UCSD-AML1 (cell line): ENCODE data around the gene CABLES2.

Experiments
- DNase-seq: peaks from one replicate; lab custom pipeline; 2025; ENCODE audit not compliant: unreplicated experiment; lab: John Stamatoyannopoulos, UW

The CABLES2 gene

DNA sequence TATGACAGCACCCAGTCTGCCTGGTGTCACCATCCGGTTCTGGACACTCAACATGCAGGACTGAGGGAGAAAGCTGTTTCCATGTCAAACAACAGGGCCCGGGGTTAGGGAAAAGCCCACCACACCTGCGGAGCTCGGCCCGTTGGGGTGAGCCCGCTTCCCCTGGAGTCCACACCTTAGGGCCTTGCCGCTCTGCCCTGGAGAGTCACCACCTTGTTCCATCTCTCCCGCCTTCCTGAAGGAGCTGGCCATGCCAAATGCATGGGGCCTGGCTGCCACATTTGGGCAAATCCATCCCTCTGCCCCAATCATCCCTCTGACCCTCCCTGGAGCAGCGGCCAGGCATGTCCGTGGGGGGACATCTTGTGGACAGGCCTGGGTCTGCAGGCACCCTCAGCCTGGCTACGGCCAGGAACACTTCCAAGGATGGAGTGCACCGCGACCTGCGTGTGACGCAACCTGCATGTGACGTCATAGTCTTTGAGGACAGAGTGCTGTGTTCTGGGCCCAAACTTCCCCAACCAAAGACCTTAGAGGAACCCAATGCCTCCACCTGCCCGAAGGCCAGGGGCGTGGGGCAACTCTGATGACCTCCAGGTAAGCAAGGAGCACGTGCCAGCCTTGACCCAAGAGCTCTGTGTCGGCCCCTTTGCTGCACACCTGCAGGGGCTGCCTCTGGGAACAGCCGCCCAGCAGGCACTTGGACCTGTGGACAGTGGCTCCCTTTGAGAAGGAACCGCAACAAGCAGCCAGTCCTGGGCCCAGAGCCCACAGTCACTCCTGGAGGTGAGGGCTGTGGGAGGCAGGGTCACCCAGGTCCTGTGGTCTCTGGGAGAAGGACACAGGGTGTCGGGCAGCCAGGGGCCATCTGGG, 1.7 kb downstream of the CABLES2 start:
- peak; percentile 26 for DNase-seq

DNA sequence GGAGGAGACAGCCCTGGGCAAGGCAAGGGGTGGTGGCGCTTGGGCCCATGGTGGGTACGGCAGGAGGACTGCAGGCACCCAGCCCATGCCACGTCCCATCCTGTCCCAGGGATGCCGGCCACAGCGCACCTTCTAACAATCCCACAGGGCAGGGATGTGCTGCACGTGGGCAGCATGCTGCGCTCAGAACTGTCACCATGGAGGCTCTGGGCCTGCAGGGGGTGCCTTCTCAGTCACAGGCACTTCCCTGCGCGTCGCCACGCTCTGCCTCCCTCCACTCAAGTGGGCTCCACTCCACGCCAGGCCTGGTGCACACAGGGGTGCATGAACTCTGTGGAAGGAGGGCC, 2.4 kb downstream of the CABLES2 start:
- DNase-seq = no peak

DNA sequence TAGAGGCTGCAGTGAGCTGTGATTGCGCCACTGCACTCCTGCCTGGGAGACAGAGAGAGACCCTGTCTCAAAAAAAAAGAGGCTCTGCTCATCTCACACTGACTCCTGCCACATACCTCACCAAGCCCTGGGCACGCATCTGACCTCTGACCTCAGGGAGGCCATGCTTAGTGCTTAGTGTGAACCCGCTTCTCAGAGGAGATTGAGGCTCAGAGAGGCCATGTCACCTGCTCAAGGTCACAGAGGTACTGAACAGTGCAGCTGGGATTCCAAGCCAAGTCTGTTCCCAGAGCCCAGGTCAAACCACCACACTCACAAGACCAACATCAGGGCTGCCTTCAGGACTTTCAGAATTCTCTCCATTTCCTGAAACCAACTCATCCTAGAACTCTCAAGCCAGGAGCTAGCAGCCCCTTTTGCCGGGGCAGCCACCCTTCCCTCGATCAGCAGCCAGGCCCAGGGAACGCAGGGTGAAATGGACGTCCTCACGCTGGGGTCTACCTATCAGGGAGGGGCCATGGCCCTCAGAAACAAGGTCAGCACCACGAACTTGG, 2.9 kb downstream of the CABLES2 start:
- no peak for DNase-seq

DNA sequence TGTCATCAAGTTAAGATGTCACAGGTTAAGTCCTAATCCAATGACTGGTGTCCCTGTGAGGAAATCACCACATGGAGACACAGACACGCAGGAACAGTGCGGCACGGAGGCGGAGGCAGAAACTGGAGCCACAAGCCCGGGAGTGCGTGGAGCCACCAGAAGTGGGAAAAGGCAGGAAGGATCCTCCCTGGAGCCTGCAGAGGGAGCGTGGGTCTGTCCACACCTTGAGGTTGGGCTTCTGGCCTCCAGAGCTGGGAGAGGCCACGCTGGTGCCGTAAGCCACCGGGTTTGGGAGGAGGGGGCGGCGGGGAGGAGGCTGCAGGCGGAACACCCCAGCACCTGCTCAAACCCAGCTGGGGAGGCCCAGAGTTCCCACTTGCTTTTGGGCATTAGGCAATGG, 3.8 kb downstream of the CABLES2 start:
- DNase-seq = no peak

DNA sequence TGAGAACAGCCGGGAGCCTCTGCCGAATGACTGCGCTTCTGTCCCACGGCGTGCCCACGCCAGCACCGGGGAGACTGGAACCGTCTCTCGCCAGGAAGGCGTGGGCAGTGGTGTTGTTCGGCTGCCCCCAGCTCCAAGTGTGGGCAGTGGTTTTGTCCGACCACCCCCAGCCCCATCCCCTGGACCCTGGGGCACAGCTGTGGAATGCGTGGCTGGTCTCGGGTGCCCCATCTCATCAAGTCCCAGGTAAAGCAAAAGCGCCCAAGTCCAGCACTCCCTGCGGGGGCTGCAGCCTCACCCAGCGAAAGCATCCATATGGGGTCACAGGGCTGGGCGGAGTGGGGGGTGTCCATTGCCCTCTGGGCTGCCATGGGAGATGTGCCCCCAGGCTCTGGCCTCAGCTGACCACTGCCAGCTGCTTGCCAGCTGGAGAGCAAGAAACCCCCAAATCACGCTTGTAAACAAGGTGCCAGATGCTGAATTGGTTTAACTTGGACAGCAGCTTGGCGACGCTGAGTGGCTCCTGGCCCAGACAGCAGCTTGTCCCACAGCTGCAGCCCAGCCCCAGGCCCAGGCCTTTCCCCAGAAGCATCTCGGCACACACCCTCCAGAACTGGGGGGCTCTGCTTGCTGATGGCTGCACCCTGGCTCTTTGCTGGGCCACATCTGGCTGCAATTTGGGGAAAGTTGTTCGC, 4.5 kb downstream of the CABLES2 start:
- DNase-seq = no peak

DNA sequence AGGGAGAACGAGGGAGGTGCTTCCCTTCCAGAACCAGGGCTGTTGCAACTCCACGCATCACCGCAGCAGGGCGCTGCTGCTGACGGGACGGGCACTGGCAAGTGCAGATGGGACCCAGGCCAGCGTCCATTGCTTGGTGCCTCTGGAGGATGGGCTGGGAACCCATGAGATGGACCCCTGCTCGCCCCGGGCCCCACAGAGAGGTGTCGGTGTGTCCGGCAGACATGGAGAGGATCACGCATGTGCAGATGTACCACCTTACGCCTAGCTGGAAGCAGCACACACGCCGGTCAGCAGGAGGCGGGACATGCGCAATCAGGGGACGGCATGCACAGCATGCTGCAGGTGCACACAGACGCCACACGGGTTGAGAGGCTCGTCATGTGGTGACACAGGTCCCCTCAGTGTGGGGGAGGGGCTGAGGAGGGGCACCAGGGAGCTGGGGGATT, 5.7 kb downstream of the CABLES2 start:
- no peak for DNase-seq

DNA sequence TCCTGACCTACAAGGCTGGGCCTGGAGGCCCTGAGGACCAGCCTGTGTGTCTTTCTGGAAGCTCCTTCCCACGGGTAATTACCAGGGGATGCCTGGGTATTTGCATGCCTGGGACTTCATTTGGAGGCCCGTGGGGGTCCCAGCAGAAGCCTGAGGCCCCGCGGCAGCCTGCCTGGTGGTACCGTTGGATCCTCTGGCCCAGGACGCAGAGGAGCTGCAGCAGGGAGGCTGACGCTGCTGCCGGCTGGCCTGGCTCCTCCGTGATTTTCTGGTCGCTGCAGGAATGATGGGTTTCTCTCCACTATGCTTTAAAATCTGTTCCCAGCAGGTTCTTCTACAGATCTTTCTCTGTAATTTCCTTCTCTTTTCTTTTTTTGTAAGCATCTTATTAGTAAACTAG, 6.5 kb downstream of the CABLES2 start:
- no peak for DNase-seq

DNA sequence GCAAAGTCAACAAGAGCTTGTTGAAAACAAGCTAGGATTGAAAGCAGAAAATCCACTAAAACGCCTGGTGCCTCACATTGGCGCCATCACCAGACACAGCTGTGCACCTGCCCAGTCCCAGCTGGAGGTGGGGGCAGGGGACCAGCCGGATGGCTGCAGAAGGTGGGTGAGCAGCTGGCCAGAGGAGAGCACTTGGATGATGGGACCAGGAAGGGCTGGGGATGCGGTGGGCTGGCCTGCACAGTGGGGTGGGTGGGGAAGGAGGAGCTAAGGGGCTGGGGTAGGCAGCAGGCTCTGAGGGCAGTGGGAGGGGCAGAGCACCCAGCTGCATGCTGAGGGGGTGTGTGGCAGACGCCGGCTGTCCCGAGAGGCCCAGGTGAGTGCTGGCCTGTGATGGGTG, 7.1 kb downstream of the CABLES2 start:
- DNase-seq = no peak

DNA sequence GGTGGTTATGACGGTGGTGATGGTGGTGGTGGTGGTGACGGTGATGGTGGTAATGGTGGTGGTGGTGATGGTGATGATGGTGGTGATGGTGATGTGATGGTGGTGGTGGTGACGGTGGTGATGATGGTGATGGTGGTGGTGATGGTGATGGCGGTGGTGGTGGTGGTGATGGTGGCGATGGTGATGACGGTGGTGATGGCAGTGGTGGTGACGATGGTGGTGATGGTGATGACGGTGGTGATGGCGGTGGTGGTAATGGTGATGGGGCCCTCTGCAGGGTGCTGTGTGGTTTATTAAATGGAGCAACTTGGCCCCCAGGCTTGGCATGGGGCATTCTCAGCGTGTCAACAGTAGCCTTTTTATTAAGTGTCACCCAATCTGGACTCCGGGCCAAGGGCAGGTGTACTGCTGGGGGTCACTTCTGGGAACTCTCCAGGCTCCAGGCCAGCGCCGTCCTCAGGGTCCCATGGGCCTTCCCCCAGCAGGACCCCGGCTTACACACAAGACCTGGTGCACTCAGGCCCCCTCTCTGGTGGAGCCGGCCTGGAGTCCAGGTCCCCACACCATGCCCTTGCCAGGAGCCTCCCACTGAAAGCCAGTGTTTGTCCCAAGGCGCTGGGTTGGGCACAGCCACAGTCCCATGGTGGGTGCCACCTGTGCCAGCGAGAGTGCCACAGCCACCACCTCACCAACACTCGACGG, 8.8 kb downstream of the CABLES2 start:
- DNase-seq = no peak

DNA sequence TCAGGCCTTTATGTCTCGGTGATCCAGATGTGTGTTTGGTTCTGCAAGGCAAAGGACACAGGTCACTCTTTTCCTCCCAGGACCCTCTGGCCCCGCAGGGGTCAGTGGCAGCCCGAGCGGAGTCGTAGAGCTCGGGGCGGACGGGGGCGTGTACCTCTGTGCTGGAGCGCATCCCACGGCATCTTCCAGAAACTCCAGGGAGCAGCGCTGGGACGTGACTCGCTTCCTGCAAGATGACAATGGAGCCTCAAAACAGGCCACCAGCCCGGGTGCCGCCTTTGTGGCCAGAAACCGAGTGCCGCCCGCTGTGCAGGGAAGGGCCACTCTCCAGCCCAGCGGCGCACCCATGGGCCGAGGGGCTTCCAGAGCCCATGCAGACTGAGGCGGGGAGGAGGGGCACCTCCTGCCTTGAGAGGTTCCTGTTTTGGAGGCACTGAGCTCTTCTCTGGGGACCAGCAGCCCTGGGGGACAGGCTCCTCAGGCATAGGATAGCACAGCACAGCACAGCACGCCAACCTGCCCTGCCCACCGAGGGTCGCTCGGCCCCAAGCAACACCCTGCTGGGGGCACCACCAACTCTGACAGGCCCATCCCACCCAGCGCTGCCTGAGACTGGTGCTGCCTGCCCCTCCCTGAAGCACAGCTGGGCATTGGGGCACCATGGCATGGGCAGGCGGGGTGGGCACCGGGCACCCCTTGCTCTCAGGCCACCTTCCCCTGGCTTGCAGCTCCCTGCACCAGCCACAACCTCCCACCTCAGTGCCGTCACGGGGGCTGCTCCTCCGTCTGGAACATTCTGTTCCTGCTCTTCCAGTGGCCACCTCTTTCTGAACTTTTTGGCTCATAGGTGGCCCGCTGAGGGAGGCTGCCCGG, 10.5 kb downstream of the CABLES2 start:
- DNase-seq = no peak

DNA sequence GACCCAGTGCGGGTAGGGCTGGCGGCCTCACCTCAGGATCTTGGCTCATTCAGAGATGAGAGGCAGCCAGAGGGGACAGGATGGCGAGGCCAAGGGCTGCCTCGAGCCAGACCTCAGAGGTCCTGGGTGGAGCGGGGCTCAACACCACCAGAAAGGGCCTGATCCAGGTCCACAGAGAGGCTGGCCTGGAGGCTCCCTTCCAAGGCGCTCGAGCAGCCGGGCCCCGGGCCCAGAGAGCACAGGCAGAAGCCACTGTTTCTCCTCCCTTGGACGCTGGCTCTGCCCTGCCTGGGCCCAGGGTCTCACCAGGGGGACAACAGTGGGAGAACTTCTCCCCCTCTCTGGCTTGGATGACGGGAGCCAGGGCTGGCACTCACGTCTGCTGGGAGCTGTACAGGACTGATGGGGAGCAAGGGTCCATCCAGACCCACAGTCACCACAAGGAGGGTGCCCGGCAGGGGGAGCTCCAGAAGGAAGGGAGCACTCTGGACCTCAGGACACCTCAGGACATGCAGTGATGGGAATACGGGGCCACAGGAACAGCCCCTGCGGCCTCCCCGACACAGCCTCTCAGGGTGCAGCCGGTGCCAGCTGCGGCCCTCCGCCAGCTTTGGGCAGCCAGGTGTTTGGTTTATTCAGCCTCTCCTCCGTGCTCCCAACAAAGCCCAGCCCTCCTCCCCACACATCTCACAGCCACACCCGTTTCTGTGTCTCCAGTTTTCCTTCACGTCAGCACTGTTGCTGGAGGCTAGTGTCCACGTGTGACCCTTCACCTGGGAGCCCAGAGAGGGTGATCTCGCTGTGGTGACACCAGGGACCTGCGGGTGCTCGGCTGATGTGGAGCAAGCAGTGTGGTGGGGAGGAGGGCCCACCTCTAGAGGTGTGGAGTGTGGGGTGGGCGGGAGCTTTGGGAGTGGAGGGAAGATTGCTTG, 11.5 kb downstream of the CABLES2 start:
- no peak for DNase-seq

DNA sequence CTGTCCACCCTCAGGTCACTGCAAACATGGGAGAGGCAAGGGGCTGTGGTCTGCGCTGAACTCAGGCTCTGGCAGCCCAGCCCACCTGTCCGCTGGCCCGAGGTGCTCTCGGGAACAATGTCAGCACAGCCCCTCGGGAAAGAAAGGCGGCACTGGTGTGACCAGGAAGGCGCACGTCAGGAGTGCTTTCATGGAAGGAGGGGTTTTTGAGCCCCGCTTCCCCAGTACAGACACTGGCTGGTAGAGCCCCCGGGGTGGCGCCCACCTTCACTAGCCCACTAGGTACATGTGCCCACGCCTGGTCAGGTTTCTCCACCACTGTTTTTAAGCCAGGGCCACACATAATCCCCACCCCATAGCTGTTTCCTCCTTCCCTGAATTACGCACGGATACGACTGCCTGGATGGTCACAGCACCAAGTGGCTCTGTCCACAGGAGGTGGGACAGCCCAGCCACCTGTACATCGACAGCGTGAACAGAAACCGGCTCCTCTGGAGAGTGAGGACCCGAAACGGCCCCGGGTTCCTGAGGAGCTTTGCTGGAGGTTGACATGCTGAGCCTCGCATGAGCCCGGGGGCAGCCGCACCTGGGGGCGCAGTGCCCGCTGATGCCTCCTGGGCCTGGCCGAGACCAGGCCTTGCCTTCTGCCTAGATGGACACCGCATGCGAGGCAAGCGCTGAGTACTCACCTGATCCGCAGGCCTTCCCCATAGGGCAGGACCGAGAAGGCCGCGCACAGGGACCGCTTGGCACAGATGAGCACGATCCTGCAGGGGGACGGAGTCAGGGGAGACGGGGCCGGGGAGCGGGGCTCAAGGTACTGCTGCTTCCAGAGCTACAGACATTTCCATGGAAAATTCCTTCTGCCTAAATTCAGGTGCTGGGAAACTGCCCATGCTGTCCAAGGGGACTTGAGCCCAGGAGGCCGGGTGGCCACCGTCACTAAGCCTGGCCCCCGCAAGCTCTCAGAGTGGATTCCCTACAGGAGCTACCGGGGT, 12.5 kb downstream of the CABLES2 start:
- DNase-seq = no peak

DNA sequence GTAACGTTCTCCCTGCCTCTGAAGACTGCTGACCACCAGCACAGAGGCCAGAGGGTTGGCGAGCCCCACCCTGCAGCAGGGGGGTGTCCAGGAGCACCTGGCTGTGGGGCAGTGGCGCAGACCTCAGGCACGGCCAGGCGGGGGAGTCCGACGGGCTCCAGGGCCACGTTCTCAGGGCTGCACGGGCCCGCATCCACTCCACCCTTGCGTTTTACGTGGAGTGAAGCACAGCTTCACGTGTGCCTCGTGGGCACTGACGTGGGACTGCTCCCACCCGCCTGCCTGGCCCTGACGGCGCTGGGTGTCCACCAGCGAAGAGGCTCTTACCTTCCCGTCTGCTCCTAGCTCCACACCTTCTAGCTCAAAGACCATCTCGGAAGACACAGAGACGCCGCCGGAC, 13.3 kb downstream of the CABLES2 start:
- DNase-seq = no peak

DNA sequence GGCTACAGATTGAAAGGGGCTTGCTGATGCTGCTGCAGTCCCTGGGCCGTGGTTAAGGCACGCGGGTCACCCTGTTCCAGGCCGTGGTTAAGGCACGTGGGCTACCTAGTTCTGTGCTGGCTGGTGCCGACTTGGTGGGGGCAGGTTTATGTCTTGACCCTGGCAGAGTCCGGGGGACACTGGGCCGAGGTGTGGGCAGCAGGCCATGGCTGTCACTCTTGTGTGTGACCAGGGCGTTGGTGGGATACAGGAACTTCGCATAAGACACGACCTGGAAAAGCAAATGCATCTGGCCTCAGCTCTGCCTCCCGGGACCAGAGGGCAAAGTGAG, 13.8 kb downstream of the CABLES2 start:
- DNase-seq = no peak

DNA sequence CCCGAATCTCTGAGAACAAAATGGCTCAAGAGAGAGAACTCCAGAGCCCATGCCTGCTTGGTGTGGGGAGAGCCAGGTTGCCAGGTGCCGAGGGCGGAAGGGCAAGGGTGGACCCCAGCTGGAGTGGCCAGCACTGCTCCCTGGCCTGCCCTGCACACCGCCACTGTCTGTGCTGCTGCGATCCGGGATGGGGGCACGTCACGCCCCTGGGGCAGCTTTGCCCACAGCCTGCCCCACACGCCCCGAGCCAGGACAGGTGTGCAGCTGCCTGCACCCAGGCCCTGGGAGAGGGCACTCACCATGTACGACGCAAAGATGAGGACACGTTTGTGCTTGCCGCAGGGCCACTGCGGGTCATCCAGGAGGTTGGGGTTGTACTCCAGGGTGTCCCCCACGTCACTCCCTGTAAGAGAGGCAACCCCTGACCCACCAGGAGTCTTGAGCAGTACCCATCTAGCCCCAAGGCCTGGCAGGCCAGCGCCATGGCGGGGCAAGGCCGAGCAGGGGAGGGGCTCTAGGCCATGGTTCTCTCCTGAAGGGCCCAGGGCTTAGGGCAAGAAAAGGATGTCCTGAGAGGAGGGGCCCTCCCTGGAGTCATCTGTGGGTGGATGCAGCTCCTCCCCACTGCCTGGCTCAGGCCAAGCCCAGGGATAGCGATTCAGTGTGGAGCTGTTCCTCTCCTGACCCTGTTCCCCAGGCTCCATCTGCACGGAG, 14.3 kb downstream of the CABLES2 start:
- no peak for DNase-seq

DNA sequence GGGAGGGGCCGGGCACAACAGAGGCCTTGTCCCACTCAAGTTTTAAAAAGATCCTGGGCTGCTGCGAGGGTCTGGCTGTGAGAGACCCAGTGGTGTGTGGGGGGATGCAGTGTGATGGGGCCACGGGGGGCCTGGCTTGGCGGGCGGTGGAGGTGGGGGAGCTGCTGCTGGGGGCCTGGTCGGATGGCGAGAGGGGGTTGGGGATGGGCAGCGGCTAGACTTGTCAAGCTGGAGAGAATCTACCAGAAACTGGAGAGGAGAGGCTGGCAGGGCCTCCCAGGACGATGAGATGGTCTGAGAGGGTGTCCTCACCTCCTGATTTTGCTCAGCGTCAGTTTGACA, 15.0 kb downstream of the CABLES2 start:
- no peak for DNase-seq

DNA sequence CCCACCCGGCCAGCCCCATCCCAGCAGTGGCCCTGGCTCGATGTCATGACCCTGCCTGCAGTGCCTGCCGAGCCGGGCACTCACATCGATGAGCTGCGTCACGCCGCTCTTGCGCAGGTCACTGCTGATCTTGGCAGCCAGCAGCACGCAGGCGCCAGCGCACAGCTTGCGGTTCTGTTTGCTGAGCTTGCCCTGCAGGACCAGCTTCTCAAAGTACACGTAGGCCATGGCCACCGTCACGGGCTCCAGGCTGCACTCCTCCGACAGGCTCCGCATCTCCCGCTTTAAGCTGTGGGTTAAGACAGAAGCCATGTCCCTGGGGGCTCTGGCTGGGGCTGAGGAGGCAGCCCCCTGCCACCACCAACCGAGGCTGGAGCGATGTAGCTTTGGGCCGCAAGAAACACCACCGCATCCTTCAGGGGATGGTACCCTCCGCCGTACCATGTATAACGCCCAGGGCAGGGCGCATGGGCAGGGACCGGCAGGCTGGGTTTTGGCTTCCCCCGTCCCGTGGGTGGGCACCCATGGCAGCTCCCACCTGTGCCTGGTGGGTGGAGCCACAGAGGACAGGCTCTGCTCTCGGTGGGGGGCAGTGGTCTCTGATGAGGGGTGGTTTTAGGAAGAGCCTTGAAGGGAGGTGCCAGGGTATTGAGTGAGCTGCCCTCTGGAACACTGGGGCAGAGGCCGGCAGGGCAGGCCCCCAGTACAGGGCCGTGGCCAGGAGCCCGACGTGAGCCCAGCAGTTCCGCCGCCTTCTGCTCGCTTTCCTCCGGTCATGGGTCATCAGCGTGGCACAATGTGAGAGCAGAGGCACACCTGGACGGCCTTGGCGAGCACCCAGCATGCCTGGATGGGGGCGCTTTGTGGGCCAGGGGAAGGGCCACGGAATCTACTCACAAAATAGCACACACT, 15.7 kb downstream of the CABLES2 start:
- no peak for DNase-seq
